Measurements from ENCODE around the gene AHCYL1. TPM values are rescaled to one million over a fixed set of nuclear protein-coding genes. Genes with fewer than 3 reads are reported as not detected.

AHCYL1 gene
- total and polyA plus RNA-seq, 2 donors (not counting 3 experiments of a cell fraction or from before 2014, with no cell fraction given), result 49.2 to 74.2 TPM

- Histone ChIP-seq H2AFZ (ENCODE audit: low read depth, low read length) (no peak overlapping the region), H3K36me3 (ENCODE audit: control insufficient read depth in 2 of 2, extremely low read depth in 1 of 2, insufficient read depth in 2 of 2, low read length in 2 of 2) (peaks cover 15 to 34% of the 10 kb centered on the region in 2 experiments), H3K9me1 (replicated peaks; ENCODE audit: control insufficient read depth, extremely low read depth, insufficient read depth, low read length) (no peaks in the 10 kb centered on the region), H3K9me3 (replicated peaks; ENCODE audit: control insufficient read depth, insufficient read depth, low read length) (no peaks in the 10 kb centered on the region), H3K27ac (ENCODE audit: insufficient read depth, low read depth, low read length) (no peak overlapping the region), H3K4me3 (replicated peaks in 1 of 3; ENCODE audit: insufficient read depth in 1 of 3, low read depth in 1 of 3, low read length in 3 of 3) (no peak overlapping the region), H3K79me2 (ENCODE audit: control insufficient read depth, insufficient read depth, low read length) (no peaks in the 10 kb centered on the region), H3K27me3 (ENCODE audit: control insufficient read depth in 2 of 2, insufficient read depth in 2 of 2, low read length in 2 of 2) (no peaks in the 10 kb centered on the region), H3K4me1 (ENCODE audit: control insufficient read depth, extremely low read depth, insufficient read depth, low read length) (no peaks in the 10 kb centered on the region), H4K20me1 (replicated peaks; ENCODE audit: control insufficient read depth, extremely low read depth, insufficient read depth, low read length) (no peaks in the 10 kb centered on the region), H3K9ac (replicated peaks; ENCODE audit: extremely low read depth, insufficient read depth, low read length) (no peak overlapping the region), H3K4me2 (ENCODE audit: insufficient read depth, low read length) (no peak overlapping the region)
- FAIRE-seq, result no peak
- intact Hi-C loops (cut with micrococcal nuclease) (no loop called here), dilution Hi-C loops (cut with MboI; ENCODE audit: extremely low pct_ligation_motif_present, low sequenced_read_pairs) (no loop called here)
- CTCF ChIA-PET, result interaction anchor here (0.9 to 3.9 kb wide), 12 partner anchors 9 to 283 kb away, joined by 3 to 20 read pairs (median 8); partner anchors contain the start of gene STRIP1
- POLR2A ChIA-PET, result interaction anchor here (0.7 kb wide), 1 partner anchor 18 kb away, joined by 3 read pairs; no protein-coding TSS in a partner anchor
- BruUV-seq (replicated peaks), result no TSS peak
- TF ChIP-seq JUN (IDR thresholded peaks at IDR 0.05; ENCODE audit: borderline replicate concordance, insufficient read depth, insufficient read length, low read depth) (no peak), EZH2 (IDR thresholded peaks at IDR 0.05; ENCODE audit: borderline replicate concordance, low read depth, low read length, severe bottlenecking) (no peak), POLR2A (IDR thresholded peaks at IDR 0.05; ENCODE audit: low read depth, low read length) (no peak)
- DNase-seq (ENCODE audit: low read depth, low spot score), result no peak
These were observed 74.7 kb downstream of the AHCYL1 start for GRCh38 chr1:110059133-110059863.

GRCh38 chr1:110060034-110060661 lies 75.6 kb downstream of the AHCYL1 start:
- no peaks in the 10 kb centered on the region for H3K79me2 ChIP-seq (ENCODE audit: control insufficient read depth, insufficient read depth, low read length)
- H3K9ac ChIP-seq (replicated peaks; ENCODE audit: extremely low read depth, insufficient read depth, low read length), result no peak overlapping the region
- H3K27me3 ChIP-seq (ENCODE audit: control insufficient read depth in 2 of 2, insufficient read depth in 2 of 2, low read length in 2 of 2), result no peaks in the 10 kb centered on the region
- BruUV-seq (replicated peaks), result no TSS peak
- no peaks in the 10 kb centered on the region for H4K20me1 ChIP-seq (replicated peaks; ENCODE audit: control insufficient read depth, extremely low read depth, insufficient read depth, low read length)
- dilution Hi-C loops (cut with MboI; ENCODE audit: extremely low pct_ligation_motif_present, low sequenced_read_pairs), result no loop called here
- TF ChIP-seq EZH2 (IDR thresholded peaks at IDR 0.05; ENCODE audit: borderline replicate concordance, low read depth, low read length, severe bottlenecking) (no peak), CTCF (IDR thresholded peaks at IDR 0.05; ENCODE audit: extremely low read depth in 1 of 2, insufficient read depth in 1 of 2, low read depth in 1 of 2, low read length in 2 of 2) (peak; percentile 72 to 92)
- FAIRE-seq, result no peak
- H3K4me2 ChIP-seq (ENCODE audit: insufficient read depth, low read length), result no peak overlapping the region
- intact Hi-C loops (cut with micrococcal nuclease), result no loop called here
- no peaks in the 10 kb centered on the region for H3K4me1 ChIP-seq (ENCODE audit: control insufficient read depth, extremely low read depth, insufficient read depth, low read length)
- DNase-seq (ENCODE audit: low read depth, low spot score), result peak; percentile 22
- ChIA-PET POLR2A (no interaction called here), CTCF (interaction anchor here (0.6 to 3.9 kb wide), 18 partner anchors 10 to 436 kb away, joined by 3 to 20 read pairs (median 4); partner anchors contain the start of gene STRIP1)
- H2AFZ ChIP-seq (ENCODE audit: low read depth, low read length), result no peak overlapping the region
- H3K9me3 ChIP-seq (replicated peaks; ENCODE audit: control insufficient read depth, insufficient read depth, low read length), result no peaks in the 10 kb centered on the region
- no peak overlapping the region for H3K4me3 ChIP-seq (replicated peaks in 1 of 3; ENCODE audit: insufficient read depth in 1 of 3, low read depth in 1 of 3, low read length in 3 of 3)
- no peak overlapping the region for H3K27ac ChIP-seq (ENCODE audit: insufficient read depth, low read depth, low read length)
- H3K9me1 ChIP-seq (replicated peaks; ENCODE audit: control insufficient read depth, extremely low read depth, insufficient read depth, low read length), result no peaks in the 10 kb centered on the region
- peaks cover 10 to 27% of the 10 kb centered on the region in 2 experiments for H3K36me3 ChIP-seq (ENCODE audit: control insufficient read depth in 2 of 2, extremely low read depth in 1 of 2, insufficient read depth in 2 of 2, low read length in 2 of 2)
